Activated CD8-positive, alpha-beta memory T cell treated with anti-CD3 and anti-CD28 coated beads for 36 hours (primary cell): ENCODE measurements around the gene FKBP1A. TPM values are rescaled to one million over a fixed set of nuclear protein-coding genes. Genes with fewer than 3 reads are reported as not detected.
"Not testable (repeated sequence)": the region's sequence is repeated elsewhere in the genome, so short reads cannot be mapped to it uniquely, and the experiment has no call there.

ENCODE experiments used
- CTCF ChIA-PET: fragments of 350-600 bp; sonication (Branson Sonifier 250); formaldehyde crosslinking; loops from one replicate; lab custom pipeline; 2021; ENCODE audit warnings: antibody characterized with exemption; lab: Charles Lee
- POLR2A ChIA-PET: fragments of 350-600 bp; sonication (Branson Sonifier 250); formaldehyde crosslinking; loops from one replicate; lab custom pipeline; 2021; ENCODE audit warnings: antibody characterized with exemption; lab: Charles Lee
- total RNA-seq, 2 experiments: library from RNA; stranded (reverse); gene quantifications; one replicate each; pipeline ENCODE4 v1.2.3, GENCODE V29; 2021

FKBP1A gene
- total RNA-seq, 2 experiments from 2014 or later, result 300 to 304 TPM

GRCh38 chr20:1345756-1346093, 47.1 kb downstream of the FKBP1A start:
- CTCF ChIA-PET, result interaction anchor here (0.7 kb wide), 1 partner anchor 158 kb away, joined by 3 read pairs; no protein-coding TSS in a partner anchor
- POLR2A ChIA-PET, result no interaction called here

GRCh38 chr20:1345030-1345755, 47.7 kb downstream of the FKBP1A start:
- CTCF ChIA-PET, result interaction anchor here (0.7 kb wide), 1 partner anchor 15 kb away, joined by 3 read pairs; no protein-coding TSS in a partner anchor
- POLR2A ChIA-PET, result interaction anchor here (0.9 kb wide), 1 partner anchor 20 kb away, joined by 3 read pairs; no protein-coding TSS in a partner anchor

- CTCF ChIA-PET, result interaction anchor here (1.4 kb wide), 1 partner anchor 32 kb away, joined by 4 read pairs; no protein-coding TSS in a partner anchor
- POLR2A ChIA-PET, result not testable (repeated sequence)
These were observed 49.3 kb downstream of the FKBP1A start for GRCh38 chr20:1343446-1344124.

GRCh38 chr20:1341561-1342265, 51.1 kb downstream of the FKBP1A start:
- ChIA-PET CTCF (no interaction called here), POLR2A (no interaction called here)

GRCh38 chr20:1338801-1339200, 54.1 kb downstream of the FKBP1A start:
- POLR2A ChIA-PET, result no interaction called here

GRCh38 chr20:1338096-1338495, 54.8 kb downstream of the FKBP1A start:
- POLR2A ChIA-PET, result interaction anchor here (1.3 kb wide), 1 partner anchor 13 kb away, joined by 3 read pairs; no protein-coding TSS in a partner anchor
- CTCF ChIA-PET, result no interaction called here

More at GRCh38 chr20:1338801-1339200, 54.1 kb downstream of the FKBP1A start:
- CTCF ChIA-PET, result no interaction called here

GRCh38 chr20:1337441-1337840, 55.4 kb downstream of the FKBP1A start:
- CTCF ChIA-PET, result no interaction called here
- POLR2A ChIA-PET, result interaction anchor here (1.3 kb wide), 1 partner anchor 12 kb away, joined by 3 read pairs; no protein-coding TSS in a partner anchor

- ChIA-PET POLR2A (interaction anchor here (0.6 to 1.3 kb wide), 2 partner anchors 11 kb away, joined by 3 read pairs; no protein-coding TSS in a partner anchor), CTCF (interaction anchor here (0.5 to 0.6 kb wide), 2 partner anchors 418 to 581 kb away, joined by 3 to 4 read pairs; no protein-coding TSS in a partner anchor)
These were observed 56.0 kb downstream of the FKBP1A start for GRCh38 chr20:1336699-1337367.

- CTCF ChIA-PET, result interaction anchor here (0.5 to 0.6 kb wide), 2 partner anchors 417 to 582 kb away, joined by 3 to 4 read pairs; no protein-coding TSS in a partner anchor
- POLR2A ChIA-PET, result interaction anchor here (0.6 to 0.9 kb wide), 2 partner anchors 11 to 41 kb away, joined by 3 to 4 read pairs; no protein-coding TSS in a partner anchor
These were observed 56.7 kb downstream of the FKBP1A start for GRCh38 chr20:1335961-1336698.

- ChIA-PET POLR2A (no interaction called here), CTCF (interaction anchor here (0.8 kb wide), 1 partner anchor 13 kb away, joined by 3 read pairs; no protein-coding TSS in a partner anchor)
These were observed 58.1 kb downstream of the FKBP1A start for GRCh38 chr20:1334761-1335160.

GRCh38 chr20:1334370-1334731, 58.5 kb downstream of the FKBP1A start:
- POLR2A ChIA-PET, result no interaction called here
- CTCF ChIA-PET, result interaction anchor here (0.8 kb wide), 1 partner anchor 13 kb away, joined by 3 read pairs; no protein-coding TSS in a partner anchor

- ChIA-PET POLR2A (no interaction called here), CTCF (interaction anchor here (0.8 kb wide), 1 partner anchor 12 kb away, joined by 3 read pairs; no protein-coding TSS in a partner anchor)
These were observed 59.1 kb downstream of the FKBP1A start for GRCh38 chr20:1333462-1334369.

- ChIA-PET POLR2A (no interaction called here), CTCF (no interaction called here)
These were observed 60.0 kb downstream of the FKBP1A start for GRCh38 chr20:1332749-1333300.

- ChIA-PET CTCF (no interaction called here), POLR2A (no interaction called here)
These were observed 60.9 kb downstream of the FKBP1A start for GRCh38 chr20:1331801-1332453.

GRCh38 chr20:1331101-1331500, 61.8 kb downstream of the FKBP1A start:
- ChIA-PET POLR2A (no interaction called here), CTCF (no interaction called here)
